Mucosa of descending colon (tissue), 3 donors: Measurements from ENCODE around the gene PSMD1. TPM values are rescaled to one million over a fixed set of nuclear protein-coding genes. Genes with fewer than 3 reads are reported as not detected.

Experiments
- ATAC-seq: fragments of 200-7000 bp; cut with Tn5 transposase; one replicate; pipeline ENCODE4 v1.9.1; 2020; ENCODE audit warnings: mild to moderate bottlenecking, moderate library complexity
- DNase-seq, 3 donors: peaks; one replicate each; pipeline ENCODE4 v3.0.0-alpha.2; 2020
- H3K36me3 ChIP-seq: fragments of 200-600 bp; one replicate; pipeline ENCODE4 v1.8.0; 2021; ENCODE audit warnings: low read depth, mild to moderate bottlenecking
- H3K4me1 ChIP-seq: fragments of 200-600 bp; one replicate; pipeline ENCODE4 v1.8.0; 2021; ENCODE audit warnings: low read depth, mild to moderate bottlenecking
- H3K4me3 ChIP-seq: fragments of 200-600 bp; one replicate; pipeline ENCODE4 v1.8.0; 2021; ENCODE audit warnings: mild to moderate bottlenecking
- H3K9me3 ChIP-seq: fragments of 200-600 bp; one replicate; pipeline ENCODE4 v1.8.0; 2021; ENCODE audit warnings: mild to moderate bottlenecking
- CTCF ChIP-seq: fragments of 200-600 bp; IDR thresholded peaks from one replicate; pipeline ENCODE4 v1.8.0; 2022; ENCODE audit warnings: antibody characterized with exemption, mild to moderate bottlenecking
- intact Hi-C, 2 donors: fragments of 100-400 bp; cut with DNase I in 1 of 2; cut with micrococcal nuclease in 1 of 2; formaldehyde crosslinking; loops; one replicate each; pipeline versions ENCODE4 v1.11.0 to v1.11.1; 2022; cut with DNase I, micrococcal nuclease
- total RNA-seq, 3 donors: library from RNA; stranded (reverse); fragmentation: NEBNext Ultra II Directional in 2 of 3; extraction: Animal tissue kit (Norgen Biotek cat#: 25700) in 2 of 3; gene quantifications; one replicate each; pipeline versions ENCODE4 v1.2.1 to v1.2.4, GENCODE V29; 2021 to 2023
- donor health status: DM: no; HTN: no; CAD: no; lungs with moderate emphysema.
- donor health status: DM: no; HTN: no; CAD: no.
- donor health status: DM: no; HTN: yes; CAD: no.

Gene PSMD1
- total RNA-seq, 3 donors from 2014 or later: 68.1 to 90.4 (median 76.6) TPM

- no peak overlapping the region for H3K4me3 ChIP-seq
- no peak for ATAC-seq
- H3K4me1 ChIP-seq: no peaks in the 10 kb centered on the region
- no peak for DNase-seq
- intact Hi-C loops: no loop called here
- H3K36me3 ChIP-seq: no peaks in the 10 kb centered on the region
- TF ChIP-seq CTCF: no peak
- no peaks in the 10 kb centered on the region for H3K9me3 ChIP-seq
These were observed 71.9 kb downstream of the PSMD1 start for GRCh38 chr2:231128541-231128940.

DNA sequence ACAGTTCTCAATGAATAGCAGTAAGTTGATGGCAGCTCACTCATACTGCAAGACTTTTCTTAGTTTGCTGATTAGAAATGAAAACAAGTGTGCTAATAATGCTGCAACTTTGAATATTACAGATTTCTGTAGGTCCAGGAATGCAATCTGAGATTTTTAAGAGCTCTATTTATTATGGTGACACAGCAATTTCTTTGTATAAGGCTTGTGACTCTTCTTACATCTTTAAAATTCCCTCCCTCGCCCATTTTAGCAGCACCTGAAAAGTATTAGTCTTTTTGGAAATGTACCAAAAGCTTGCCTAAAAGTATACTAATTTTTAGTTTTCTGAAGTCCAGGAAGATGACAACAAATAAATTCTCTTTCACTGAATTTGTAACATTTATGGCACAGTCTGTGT, 72.5 kb downstream of the PSMD1 start:
- intact Hi-C loops: no loop called here
- no peak for DNase-seq

GRCh38 chr2:231130336-231131056, 73.8 kb downstream of the PSMD1 start:
- ATAC-seq (no peak), DNase-seq (no peak)
- no peak overlapping the region for H3K4me3 ChIP-seq
- intact Hi-C loops: no loop called here
- H3K36me3 ChIP-seq: no peaks in the 10 kb centered on the region
- no peaks in the 10 kb centered on the region for H3K9me3 ChIP-seq
- TF ChIP-seq CTCF: no peak
- no peaks in the 10 kb centered on the region for H3K4me1 ChIP-seq

More for the DNA sequence above, 72.5 kb downstream of the PSMD1 start:
- H3K4me3 ChIP-seq: no peak overlapping the region
- ATAC-seq: no peak
- H3K4me1 ChIP-seq: no peaks in the 10 kb centered on the region
- TF ChIP-seq CTCF: no peak
- no peaks in the 10 kb centered on the region for H3K9me3 ChIP-seq
- no peaks in the 10 kb centered on the region for H3K36me3 ChIP-seq

DNA sequence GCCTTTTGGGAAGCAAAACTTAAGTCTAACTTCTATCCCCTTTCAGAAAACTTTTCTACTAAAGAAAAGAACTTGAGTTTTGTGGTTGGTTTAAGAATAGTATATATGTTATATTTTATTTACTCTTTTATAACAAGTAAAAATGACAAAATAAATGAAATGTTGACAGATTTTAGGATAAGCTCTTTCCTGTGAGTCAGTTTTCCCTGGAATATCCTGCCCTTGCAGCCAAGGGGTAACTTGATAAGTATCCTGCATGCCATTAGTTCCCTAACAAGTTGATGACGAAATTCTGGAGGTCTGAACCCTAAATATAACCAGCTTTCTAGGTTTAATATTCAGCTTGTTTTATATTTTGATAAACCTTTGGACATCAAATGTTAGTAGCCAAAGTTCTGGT, 75.5 kb downstream of the PSMD1 start:
- TF ChIP-seq CTCF: no peak
- Histone ChIP-seq H3K9me3 (no peaks in the 10 kb centered on the region), H3K4me3 (no peak overlapping the region), H3K36me3 (no peaks in the 10 kb centered on the region), H3K4me1 (no peaks in the 10 kb centered on the region)
- DNase-seq: no peak
- intact Hi-C loops: no loop called here
- no peak for ATAC-seq

- Histone ChIP-seq H3K9me3 (no peaks in the 10 kb centered on the region), H3K36me3 (no peaks in the 10 kb centered on the region), H3K4me3 (no peak overlapping the region), H3K4me1 (no peaks in the 10 kb centered on the region)
- DNase-seq (no peak), ATAC-seq (no peak)
- no peak for TF ChIP-seq CTCF
- intact Hi-C loops: no loop called here
These were observed 76.9 kb downstream of the PSMD1 start for GRCh38 chr2:231133365-231134099.
